Measurements from ENCODE around the gene NID2.

NID2 gene

DNA sequence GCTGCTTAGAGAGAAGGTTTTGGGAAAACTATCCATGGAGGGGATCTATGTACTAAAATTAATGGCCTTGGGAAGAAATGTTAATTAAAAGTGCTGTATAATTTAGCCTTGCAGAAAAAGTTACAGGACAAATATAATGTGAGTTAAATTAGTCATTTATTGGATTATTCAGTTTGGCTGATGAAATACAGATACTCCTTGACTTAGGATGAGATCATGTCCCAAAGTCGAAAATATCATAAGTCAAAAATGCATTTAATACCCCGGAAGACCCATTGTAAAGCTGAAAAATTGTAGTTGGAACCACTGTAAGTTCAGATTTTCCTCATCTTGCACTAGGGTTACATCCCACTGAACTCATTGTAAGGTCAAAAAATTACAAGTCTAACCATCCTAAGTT lies 69.8 kb downstream of the NID2 start:
- no peak for ATAC-seq

DNA sequence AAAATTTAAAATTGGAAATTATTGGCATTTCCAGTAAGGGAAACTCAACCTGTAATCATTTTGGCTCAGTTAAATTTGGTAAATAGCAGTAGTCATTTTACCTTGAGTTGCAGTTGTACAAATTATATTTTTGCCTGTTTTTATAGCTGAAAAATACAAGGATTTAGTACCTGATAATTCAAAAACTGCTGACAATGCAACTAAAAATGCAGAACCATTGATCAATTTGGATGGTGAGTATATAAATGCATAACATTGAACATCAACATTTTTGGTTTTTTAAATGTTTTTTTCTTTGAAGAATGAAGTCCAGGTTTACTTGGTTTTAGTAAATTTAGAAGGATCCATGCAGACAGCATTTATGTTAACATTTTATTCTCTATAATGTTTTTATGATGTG lies 70.5 kb downstream of the NID2 start:
- no peak for ATAC-seq

DNA sequence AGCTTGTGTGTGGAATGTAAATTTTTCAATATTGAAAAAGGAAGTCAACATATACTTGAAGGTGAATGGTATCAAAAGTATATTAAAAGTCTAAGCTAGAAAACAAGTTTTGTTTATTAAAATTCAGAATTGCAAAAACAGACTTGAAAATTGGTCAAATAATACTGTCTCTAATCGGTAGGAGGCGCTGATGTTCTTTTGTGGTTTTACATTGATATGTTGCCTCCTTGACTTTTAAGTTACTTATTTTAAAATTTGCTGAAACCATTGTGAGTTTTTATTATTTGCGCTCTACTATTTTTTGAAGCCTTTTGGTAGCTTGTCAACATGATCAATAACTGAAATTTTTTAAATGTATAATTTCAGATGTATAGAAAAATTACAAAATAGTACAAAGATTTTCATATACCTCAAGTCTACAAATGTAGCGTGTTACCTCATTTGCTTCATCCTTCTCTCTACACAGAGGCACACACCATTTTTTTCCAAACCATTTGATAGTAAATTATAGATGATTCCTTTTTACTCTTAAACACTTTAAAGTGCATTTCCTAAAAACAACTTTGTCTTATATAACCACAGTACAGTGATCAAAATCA lies 72.6 kb downstream of the NID2 start:
- no peak for ATAC-seq

DNA sequence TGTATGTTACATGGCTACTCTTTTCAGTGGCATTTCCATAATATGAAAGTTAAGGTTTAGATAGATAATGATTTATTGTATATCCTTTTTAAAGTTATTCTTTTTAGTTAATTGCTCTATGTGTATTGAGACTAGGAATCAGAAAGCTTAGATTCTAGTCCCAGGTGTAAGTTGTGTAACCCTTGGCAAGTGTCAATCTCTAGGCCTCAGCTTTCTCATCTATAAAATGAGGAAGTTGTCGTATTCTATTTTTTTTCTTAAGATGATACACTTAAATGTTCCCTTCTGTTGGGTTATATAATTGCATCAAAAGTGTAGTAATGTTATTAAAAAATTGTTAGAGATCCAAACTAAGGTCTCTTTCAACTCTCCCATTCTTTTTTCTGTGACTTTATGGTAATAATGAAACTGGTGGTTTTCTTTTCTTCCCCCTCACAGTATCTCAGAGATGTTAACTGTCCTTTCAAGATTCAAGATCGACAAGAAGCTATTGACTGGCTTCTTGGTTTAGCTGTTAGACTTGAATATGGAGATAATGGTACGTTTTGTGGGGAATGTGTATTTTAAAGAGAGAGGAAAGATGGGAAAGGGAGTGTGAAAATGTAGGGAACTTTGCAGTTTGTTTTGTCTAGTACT lies 75.5 kb downstream of the NID2 start:
- no peak for ATAC-seq

- ATAC-seq: no peak
Measured at GRCh38 chr14:51990488-51990887, 78.4 kb downstream of the NID2 start.

DNA sequence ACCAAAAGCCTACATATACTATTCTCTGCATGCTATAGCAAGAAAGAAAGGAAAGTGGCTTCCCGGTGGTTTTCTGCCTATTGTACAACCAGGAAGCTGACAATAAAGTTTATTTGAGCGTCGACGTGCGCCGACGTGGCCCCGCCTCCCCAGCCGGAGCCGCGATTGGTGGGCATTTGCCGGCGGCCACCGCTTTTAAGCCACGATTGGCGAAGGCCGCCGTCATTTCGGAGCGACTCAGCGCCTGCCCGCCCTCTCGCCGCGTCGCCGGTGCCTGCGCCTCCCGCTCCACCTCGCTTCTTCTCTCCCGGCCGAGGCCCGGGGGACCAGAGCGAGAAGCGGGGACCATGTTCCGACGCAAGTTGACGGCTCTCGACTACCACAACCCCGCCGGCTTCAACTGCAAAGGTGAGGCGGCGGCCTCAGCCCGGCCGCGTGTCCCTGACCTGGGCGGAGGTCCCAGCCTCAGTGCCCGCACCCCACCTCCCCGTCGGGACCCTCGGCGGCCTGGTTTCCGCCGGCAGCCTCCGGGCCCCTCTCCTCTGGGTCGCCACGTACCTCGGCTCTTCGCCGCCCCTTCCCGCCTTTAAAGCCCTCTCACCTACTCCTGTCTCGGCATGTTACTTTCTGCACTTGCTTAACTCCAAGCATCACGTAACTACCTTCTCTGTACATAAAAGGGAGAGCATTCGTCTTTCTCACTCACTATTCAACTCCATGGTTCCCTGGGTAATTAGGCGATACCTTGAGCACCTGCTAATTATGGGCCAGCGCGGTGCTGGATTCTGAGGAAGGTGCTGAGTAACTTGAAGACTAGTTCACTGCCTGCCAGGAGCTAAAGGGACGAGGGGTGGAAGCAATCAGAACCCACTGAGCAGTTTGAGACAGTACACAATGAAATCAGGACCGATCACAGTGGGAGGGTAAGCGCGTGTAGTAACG lies 79.3 kb downstream of the NID2 start, which contains the start of gene RTRAF:
RTRAF (plus strand) TSS at position 254 of the 942 bp plus-strand sequence; CDS start at position 348, 94 bp downstream.
- peak; percentile 96 to 97 for ATAC-seq

DNA sequence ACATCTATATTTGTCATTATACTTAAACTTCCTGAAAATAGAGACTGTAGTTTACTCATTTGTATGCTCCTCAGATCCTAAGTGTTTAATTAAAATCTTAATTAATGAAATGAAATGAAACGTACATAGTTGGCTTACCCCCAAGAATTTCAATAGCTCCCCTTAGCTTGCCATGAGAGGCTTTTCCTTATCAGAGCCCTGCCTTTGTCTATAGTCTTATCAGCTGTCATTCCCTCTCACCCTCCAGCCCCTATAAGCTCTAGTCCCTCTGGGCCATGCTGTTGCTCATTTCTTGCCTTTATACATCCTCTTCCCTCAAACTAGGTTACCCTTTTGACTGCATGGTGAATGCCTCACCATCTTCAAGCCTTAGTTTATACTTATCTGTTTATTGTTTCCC lies 80.6 kb downstream of the NID2 start:
- no peak for ATAC-seq

GRCh38 chr14:51981218-51981854 lies 87.5 kb downstream of the NID2 start:
- ATAC-seq: peak in 1 of 2 donors; percentile 45

GRCh38 chr14:51979088-51979709 lies 89.7 kb downstream of the NID2 start:
- ATAC-seq: peak; percentile 58 to 67

DNA sequence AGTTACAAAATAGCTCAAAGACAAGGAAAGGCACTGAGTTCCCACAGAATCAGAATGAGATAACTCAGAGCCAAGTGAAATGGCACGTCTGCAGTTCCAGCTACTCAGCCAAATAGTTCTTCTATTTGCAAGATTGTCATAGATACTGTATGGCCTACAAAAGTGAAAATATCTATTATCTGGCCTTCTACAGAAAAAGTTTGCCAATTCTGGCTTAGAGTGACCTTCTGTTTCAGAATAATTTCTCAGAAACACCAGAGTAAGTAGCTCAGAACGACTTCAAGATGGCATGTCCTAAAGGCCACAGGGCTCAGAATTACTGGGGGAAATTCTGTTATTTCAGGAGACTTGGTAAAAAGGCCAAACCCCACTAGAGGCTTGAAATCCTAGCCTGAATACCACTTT lies 90.2 kb downstream of the NID2 start:
- no peak for ATAC-seq

GRCh38 chr14:51977075-51977474 lies 91.8 kb downstream of the NID2 start:
- no peak for ATAC-seq

- no peak for ATAC-seq
Measured at GRCh38 chr14:51972566-51972965, 96.3 kb downstream of the NID2 start.

DNA sequence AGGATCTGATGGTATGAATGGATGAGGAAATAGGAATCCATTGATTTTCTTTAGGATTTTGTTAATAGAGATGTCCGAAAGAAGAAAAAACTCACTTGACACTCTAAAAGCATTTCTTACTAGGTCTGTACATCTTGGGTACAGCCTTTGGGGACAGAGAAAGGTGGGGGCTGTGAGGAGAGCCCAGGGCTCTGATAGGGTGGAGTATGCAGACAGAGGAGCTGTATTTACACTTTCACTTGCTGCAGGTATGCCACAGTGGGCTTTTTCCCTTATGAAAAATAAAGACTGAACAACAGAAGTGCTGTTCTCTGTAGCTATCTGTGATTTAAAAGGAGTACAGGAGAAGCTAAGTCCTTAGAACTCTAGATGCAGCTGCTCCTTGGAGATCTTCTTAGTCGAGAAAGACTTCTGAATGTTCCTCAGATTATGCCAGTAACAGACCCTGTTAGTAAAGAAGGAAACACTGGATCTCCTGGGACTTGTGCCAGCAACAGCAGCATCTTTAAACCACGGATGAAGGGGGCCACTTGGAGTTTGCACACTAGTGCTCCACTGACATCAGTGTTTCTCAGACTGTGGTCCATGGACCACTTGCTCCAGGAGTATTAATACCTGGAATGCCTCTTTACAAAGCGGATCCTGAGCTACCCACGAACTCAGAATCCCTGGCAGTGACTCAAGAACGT lies 98.9 kb downstream of the NID2 start:
- no peak for ATAC-seq

GRCh38 chr14:51967521-51967920 lies 101.3 kb downstream of the NID2 start:
- no peak for ATAC-seq

- peak in 1 of 2 donors; percentile 35 for ATAC-seq
Measured at GRCh38 chr14:51963286-51963685, 105.6 kb downstream of the NID2 start.

GRCh38 chr14:51962711-51963110 lies 106.1 kb downstream of the NID2 start:
- ATAC-seq: no peak

- ATAC-seq: no peak
Measured at GRCh38 chr14:51960866-51961265, 108.0 kb downstream of the NID2 start.

- ATAC-seq: no peak
Measured at GRCh38 chr14:51959928-51960327, 108.9 kb downstream of the NID2 start.

DNA sequence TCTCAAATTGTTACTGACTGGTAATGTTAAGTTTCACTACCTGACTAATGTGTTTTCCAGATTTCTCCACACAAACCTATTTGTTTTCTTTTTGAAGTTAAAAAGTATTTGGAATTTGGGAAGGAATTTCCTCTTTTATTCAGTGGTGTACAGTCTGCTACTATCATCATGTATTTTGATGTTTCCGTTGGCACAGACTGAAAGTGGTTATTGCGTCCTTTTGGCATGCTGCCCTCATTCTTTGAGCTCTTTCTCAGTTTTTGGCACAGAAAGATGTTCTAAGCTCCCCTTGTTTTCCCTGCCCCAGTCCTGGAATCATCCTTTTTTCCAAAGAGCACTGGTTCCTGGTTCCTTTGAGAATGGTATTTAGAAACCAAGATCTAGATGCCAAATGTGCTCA lies 110.9 kb downstream of the NID2 start:
- no peak for ATAC-seq
